C4-2B (cell line): ENCODE data around the gene HAUS2.

ENCODE experiments used
- CTCF ChIP-seq: fragments of 450-650 bp; conservative IDR thresholded peaks from 2 replicates; pipeline ENCODE4 v1.5.1; 2017; ENCODE audit warnings: mild to moderate bottlenecking
- ZFX ChIP-seq: fragments of 450-650 bp; IDR thresholded peaks from 2 replicates; pipeline ENCODE4 v1.6.1; 2017

GRCh38 chr15:42499858-42500609 is 48.6 kb upstream of the HAUS2 start:
- TF ChIP-seq CTCF (no peak), ZFX (no peak)
